ENCODE measurements around the gene RBM44.

Gene RBM44

DNA sequence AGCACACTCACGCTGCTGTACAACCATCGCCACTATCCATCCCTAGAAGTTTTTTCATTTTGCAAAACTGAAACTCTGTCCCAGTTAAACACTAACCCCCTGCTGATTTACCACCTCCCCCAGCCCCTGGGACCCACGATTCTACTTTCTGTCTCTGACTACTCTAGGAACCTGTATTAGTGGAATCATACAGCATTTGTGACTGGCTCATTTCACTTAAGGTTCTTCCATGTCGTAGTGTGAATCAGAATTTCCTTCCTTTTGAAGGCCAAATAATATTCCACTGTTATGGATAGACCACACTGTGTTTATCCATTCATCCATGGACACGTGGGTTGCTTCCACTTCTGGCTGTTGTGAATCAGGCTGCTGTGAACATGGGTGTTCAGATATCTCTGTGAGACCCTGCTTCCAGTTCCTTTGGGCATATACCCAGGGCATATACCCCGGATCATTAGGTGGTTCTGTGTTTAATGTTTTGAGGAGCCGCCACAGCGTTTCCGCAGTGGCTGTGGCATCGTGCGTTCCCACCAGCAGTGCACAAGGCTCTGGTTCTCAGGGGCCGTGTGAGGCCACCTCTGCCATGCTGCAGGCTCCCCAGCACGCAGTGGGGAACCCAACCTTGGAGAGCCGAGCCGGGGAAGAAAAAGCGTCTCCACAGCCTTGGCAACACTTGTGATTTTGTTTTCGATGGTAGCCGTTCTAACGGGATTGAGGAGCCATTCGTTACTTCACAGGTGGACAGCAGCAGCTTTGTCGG is 70.9 kb downstream of the RBM44 start:
- H3K27me3 ChIP-seq (replicated peaks; ENCODE audit: insufficient read depth, low read length) = no peaks in the 10 kb centered on the region
- H3K4me1 ChIP-seq (ENCODE audit: low read length) = no peaks in the 10 kb centered on the region
- no peaks in the 10 kb centered on the region for H3K9me2 ChIP-seq (replicated peaks; ENCODE audit: insufficient read depth, low read length)
- H2AFZ ChIP-seq (ENCODE audit: low read length) = no peak overlapping the region
- no peaks in the 10 kb centered on the region for H3F3A ChIP-seq (ENCODE audit: insufficient read depth, low read length)
- no peaks in the 10 kb centered on the region for H3K9me3 ChIP-seq (replicated peaks; ENCODE audit: insufficient read depth, low read length)
- TF ChIP-seq EZH2 (optimal IDR thresholded peaks at IDR 0.05; ENCODE audit: low read depth, low read length) = no peak
- no peak for TF ChIP-seq EZH2phosphoT487 (IDR thresholded peaks at IDR 0.05; ENCODE audit: low read length)
- TF ChIP-seq, protein P1, sequence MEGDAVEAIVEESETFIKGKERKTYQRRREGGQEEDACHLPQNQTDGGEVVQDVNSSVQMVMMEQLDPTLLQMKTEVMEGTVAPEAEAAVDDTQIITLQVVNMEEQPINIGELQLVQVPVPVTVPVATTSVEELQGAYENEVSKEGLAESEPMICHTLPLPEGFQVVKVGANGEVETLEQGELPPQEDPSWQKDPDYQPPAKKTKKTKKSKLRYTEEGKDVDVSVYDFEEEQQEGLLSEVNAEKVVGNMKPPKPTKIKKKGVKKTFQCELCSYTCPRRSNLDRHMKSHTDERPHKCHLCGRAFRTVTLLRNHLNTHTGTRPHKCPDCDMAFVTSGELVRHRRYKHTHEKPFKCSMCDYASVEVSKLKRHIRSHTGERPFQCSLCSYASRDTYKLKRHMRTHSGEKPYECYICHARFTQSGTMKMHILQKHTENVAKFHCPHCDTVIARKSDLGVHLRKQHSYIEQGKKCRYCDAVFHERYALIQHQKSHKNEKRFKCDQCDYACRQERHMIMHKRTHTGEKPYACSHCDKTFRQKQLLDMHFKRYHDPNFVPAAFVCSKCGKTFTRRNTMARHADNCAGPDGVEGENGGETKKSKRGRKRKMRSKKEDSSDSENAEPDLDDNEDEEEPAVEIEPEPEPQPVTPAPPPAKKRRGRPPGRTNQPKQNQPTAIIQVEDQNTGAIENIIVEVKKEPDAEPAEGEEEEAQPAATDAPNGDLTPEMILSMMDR (IDR thresholded peaks at IDR 0.05; ENCODE audit: low read length) = no peak
- H3K36me3 ChIP-seq (replicated peaks; ENCODE audit: insufficient read depth, low read length) = no peaks in the 10 kb centered on the region
- no peaks in the 10 kb centered on the region for H3K79me2 ChIP-seq (ENCODE audit: low read length)
- no peak overlapping the region for H3K4me3 ChIP-seq (ENCODE audit: low read length)
- no peak for DNase-seq
- H3K4me2 ChIP-seq (ENCODE audit: low read depth, low read length) = no peak overlapping the region
- no peak overlapping the region for H3K27ac ChIP-seq (ENCODE audit: low read length)
- H4K20me1 ChIP-seq (ENCODE audit: insufficient read depth, low read length) = no peaks in the 10 kb centered on the region
- no peak overlapping the region for H3K9ac ChIP-seq (ENCODE audit: low read length)

DNA sequence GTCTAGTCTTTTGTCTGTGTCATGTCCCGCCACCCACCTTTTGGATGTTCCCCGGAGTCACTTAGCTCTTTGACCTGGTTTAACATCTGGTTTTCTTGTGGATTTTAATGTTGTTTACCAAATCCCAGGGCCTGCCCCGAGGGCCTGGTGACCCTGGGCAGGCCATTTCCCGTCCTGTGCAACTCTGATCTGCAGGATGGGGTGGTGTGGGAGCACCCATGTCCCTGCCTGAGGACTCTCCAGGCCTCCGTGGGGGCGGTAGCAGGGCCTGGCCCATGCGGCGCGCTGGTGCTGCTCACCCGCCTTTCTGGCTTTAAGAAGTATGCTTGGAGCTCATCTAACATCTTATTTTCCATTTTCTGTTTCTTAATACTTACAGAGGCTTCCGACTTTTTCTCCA is 71.5 kb downstream of the RBM44 start:
- Histone ChIP-seq H3K4me1 (ENCODE audit: low read length) (no peaks in the 10 kb centered on the region), H3K27ac (ENCODE audit: low read length) (no peak overlapping the region), H3F3A (ENCODE audit: insufficient read depth, low read length) (no peaks in the 10 kb centered on the region), H3K79me2 (ENCODE audit: low read length) (no peaks in the 10 kb centered on the region), H3K27me3 (replicated peaks; ENCODE audit: insufficient read depth, low read length) (no peaks in the 10 kb centered on the region), H3K9me2 (replicated peaks; ENCODE audit: insufficient read depth, low read length) (no peaks in the 10 kb centered on the region), H3K4me3 (ENCODE audit: low read length) (no peak overlapping the region), H3K36me3 (replicated peaks; ENCODE audit: insufficient read depth, low read length) (no peaks in the 10 kb centered on the region), H3K4me2 (ENCODE audit: low read depth, low read length) (no peak overlapping the region), H3K9ac (ENCODE audit: low read length) (no peak overlapping the region), H3K9me3 (replicated peaks; ENCODE audit: insufficient read depth, low read length) (no peaks in the 10 kb centered on the region), H4K20me1 (ENCODE audit: insufficient read depth, low read length) (no peaks in the 10 kb centered on the region), H2AFZ (ENCODE audit: low read length) (no peak overlapping the region)
- DNase-seq = no peak
- TF ChIP-seq, protein P1 (IDR thresholded peaks at IDR 0.05; ENCODE audit: low read length) = no peak
- TF ChIP-seq EZH2phosphoT487 (IDR thresholded peaks at IDR 0.05; ENCODE audit: low read length) = no peak
- TF ChIP-seq EZH2 (optimal IDR thresholded peaks at IDR 0.05; ENCODE audit: low read depth, low read length) = no peak

DNA sequence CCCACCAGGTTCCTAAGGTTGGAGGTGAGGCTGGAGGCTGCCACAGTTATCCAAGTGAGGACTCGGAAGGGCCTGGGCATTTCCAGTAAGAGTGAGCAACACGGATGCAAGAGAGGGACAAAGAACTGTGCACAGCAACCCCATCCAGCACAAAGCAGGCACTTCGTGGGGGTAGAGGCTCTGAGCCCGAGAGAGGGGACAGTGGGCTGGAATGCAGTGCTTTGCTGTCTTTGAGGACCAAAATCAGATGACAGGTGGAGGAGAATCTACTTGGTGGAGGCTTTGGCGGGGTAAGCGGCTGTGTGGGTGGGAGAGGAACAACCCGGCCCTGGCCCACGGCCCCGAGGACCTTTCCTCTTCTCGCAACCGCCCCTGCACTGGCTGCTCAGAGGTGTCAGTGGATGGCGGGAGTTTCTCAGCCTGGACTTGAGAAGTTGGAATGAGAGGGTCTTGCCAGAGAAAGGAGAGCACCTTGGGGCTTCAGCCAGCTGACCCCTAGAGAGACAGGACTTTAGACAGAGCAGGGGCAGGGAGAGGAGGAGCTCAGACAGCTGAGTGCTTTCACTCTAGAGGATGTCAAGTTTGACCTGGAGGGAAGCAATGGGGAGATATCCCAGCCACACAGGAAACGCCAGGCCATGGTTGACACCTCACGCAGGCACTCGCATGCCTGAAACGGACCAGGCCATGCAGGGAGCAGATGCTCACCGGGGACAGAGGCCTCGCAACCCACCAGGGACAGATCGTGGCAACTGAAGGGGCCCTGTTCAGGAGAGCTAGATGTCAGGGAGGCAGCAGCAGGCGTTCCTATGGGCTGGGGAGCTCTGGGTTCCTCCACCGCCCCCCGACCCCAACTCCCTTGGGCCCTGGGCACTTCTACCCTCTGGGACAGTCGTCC is 72.4 kb downstream of the RBM44 start:
- H3K36me3 ChIP-seq (replicated peaks; ENCODE audit: insufficient read depth, low read length) = no peaks in the 10 kb centered on the region
- no peaks in the 10 kb centered on the region for H3K79me2 ChIP-seq (ENCODE audit: low read length)
- no peaks in the 10 kb centered on the region for H3F3A ChIP-seq (ENCODE audit: insufficient read depth, low read length)
- H3K9me2 ChIP-seq (replicated peaks; ENCODE audit: insufficient read depth, low read length) = no peaks in the 10 kb centered on the region
- no peaks in the 10 kb centered on the region for H3K9me3 ChIP-seq (replicated peaks; ENCODE audit: insufficient read depth, low read length)
- no peak overlapping the region for H3K4me3 ChIP-seq (ENCODE audit: low read length)
- no peak overlapping the region for H3K27ac ChIP-seq (ENCODE audit: low read length)
- H3K27me3 ChIP-seq (replicated peaks; ENCODE audit: insufficient read depth, low read length) = no peaks in the 10 kb centered on the region
- no peak overlapping the region for H3K4me2 ChIP-seq (ENCODE audit: low read depth, low read length)
- TF ChIP-seq EZH2 (optimal IDR thresholded peaks at IDR 0.05; ENCODE audit: low read depth, low read length) (no peak), EZH2phosphoT487 (IDR thresholded peaks at IDR 0.05; ENCODE audit: low read length) (no peak)
- TF ChIP-seq, protein P1 (IDR thresholded peaks at IDR 0.05; ENCODE audit: low read length) = no peak
- no peaks in the 10 kb centered on the region for H4K20me1 ChIP-seq (ENCODE audit: insufficient read depth, low read length)
- DNase-seq = no peak
- no peaks in the 10 kb centered on the region for H3K4me1 ChIP-seq (ENCODE audit: low read length)
- H2AFZ ChIP-seq (ENCODE audit: low read length) = no peak overlapping the region
- H3K9ac ChIP-seq (ENCODE audit: low read length) = no peak overlapping the region

Measured in MM.1S (cell line).